Measurements from ENCODE around the gene COIL.

- no peak for TF ChIP-seq CTCF (IDR thresholded peaks at IDR 0.05; ENCODE audit: borderline replicate concordance, extremely low read depth, low read length, poor library complexity, severe bottlenecking)
- TF ChIP-seq EZH2 (IDR thresholded peaks at IDR 0.05; ENCODE audit: borderline replicate concordance, low read depth, low read length, severe bottlenecking), result no peak
Observed at GRCh38 chr17:56930739-56931337, 30.0 kb downstream of the COIL start.

Data from DND-41 (cell line).